Muscle layer of colon (tissue), 2 donors: ENCODE measurements around the gene ARHGAP24.

Experiments used
- H3K27ac ChIP-seq: one replicate; pipeline ENCODE4 v1.7.0; 2013; ENCODE audit warnings: low read depth, mild to moderate bottlenecking, low read length, moderate library complexity
- H3K27me3 ChIP-seq, 2 donors: one replicate each; pipeline ENCODE4 v1.7.0; 2013; ENCODE audit warnings: low read length in 2 of 2, mild to moderate bottlenecking in 2 of 2; ENCODE audit not compliant: insufficient read depth in 2 of 2, control insufficient read depth in 1 of 2
- H3K36me3 ChIP-seq: one replicate; pipeline ENCODE4 v1.7.0; 2013; ENCODE audit warnings: mild to moderate bottlenecking, low read length; ENCODE audit not compliant: insufficient read depth
- H3K4me1 ChIP-seq: one replicate; pipeline ENCODE4 v1.7.0; 2013; ENCODE audit warnings: mild to moderate bottlenecking, low read length; ENCODE audit not compliant: insufficient read depth
- H3K4me3 ChIP-seq, 2 donors: one replicate each; pipeline ENCODE4 v1.7.0; 2013; ENCODE audit warnings: low read length in 2 of 2, low read depth in 1 of 2, mild to moderate bottlenecking in 1 of 2, moderate library complexity in 1 of 2
- H3K9ac ChIP-seq: one replicate; pipeline ENCODE4 v1.7.0; 2013; ENCODE audit warnings: low read length
- H3K9me3 ChIP-seq: one replicate; pipeline ENCODE4 v1.7.0; 2013; ENCODE audit warnings: mild to moderate bottlenecking, low read length
- donor health status: abdominal sarcoma.
- donor health status: Adenocarcinoma of cecum.

ARHGAP24 gene

GRCh38 chr4:85598936-85599335 lies 124.0 kb downstream of the ARHGAP24 start:
- Histone ChIP-seq H3K4me1 (no peaks in the 10 kb centered on the region), H3K27ac (no peak overlapping the region), H3K36me3 (no peaks in the 10 kb centered on the region), H3K9me3 (no peaks in the 10 kb centered on the region), H3K4me3 (no peak overlapping the region), H3K9ac (no peak overlapping the region), H3K27me3 (no peaks in the 10 kb centered on the region)

GRCh38 chr4:85600501-85600900 lies 125.6 kb downstream of the ARHGAP24 start:
- no peaks in the 10 kb centered on the region for H3K36me3 ChIP-seq
- no peaks in the 10 kb centered on the region for H3K27me3 ChIP-seq
- H3K4me3 ChIP-seq = no peak overlapping the region
- H3K27ac ChIP-seq = no peak overlapping the region
- no peaks in the 10 kb centered on the region for H3K9me3 ChIP-seq
- H3K4me1 ChIP-seq = no peaks in the 10 kb centered on the region
- H3K9ac ChIP-seq = no peak overlapping the region

DNA sequence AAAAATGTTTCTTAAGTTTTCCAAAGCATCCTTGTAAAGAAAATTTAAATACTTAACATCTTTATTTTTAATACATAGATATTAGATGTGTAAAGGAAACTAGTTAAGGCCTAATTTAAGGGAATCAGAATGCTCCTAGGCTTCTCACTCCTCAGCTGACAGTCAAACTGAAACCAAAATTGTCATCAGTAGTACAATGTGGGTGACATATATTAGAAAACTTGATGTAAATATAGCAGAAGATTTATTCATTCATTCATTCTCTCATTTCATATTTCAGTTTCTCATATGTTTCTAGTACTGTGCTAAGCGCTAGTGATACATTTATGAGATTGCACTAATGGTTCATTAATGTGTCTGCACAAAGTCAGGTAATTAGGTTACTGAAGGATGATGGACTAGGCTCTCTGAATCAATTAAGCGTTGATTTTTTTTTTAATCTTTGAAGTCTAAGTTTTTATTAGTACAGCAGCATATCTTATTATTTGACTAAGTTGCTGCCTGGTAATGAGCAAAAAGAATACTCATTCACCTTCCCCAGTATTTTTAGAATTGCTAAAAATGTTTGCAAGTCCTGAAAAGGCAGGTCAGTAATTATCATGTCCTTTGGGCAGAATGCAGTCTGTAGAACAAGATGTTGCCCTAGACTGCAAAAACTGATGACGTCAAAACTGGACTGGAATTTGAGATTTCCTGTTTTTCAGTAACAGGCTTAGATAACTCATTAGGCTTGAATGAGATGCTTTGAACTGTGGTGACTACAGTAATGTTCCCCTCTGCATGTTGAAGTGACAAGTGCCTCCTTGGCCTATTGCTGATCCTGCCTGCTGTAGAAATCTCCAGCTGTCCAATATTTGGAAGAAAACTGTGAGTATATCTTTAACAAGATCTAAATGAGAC lies 128.7 kb downstream of the ARHGAP24 start:
- Histone ChIP-seq H3K36me3 (no peaks in the 10 kb centered on the region), H3K9ac (no peak overlapping the region), H3K27ac (no peak overlapping the region), H3K4me3 (no peak overlapping the region), H3K4me1 (no peaks in the 10 kb centered on the region), H3K9me3 (no peaks in the 10 kb centered on the region), H3K27me3 (no peaks in the 10 kb centered on the region)

- no peak overlapping the region for H3K9ac ChIP-seq
- no peak overlapping the region for H3K4me3 ChIP-seq
- H3K27ac ChIP-seq = no peak overlapping the region
- no peaks in the 10 kb centered on the region for H3K4me1 ChIP-seq
- no peaks in the 10 kb centered on the region for H3K36me3 ChIP-seq
- no peaks in the 10 kb centered on the region for H3K27me3 ChIP-seq
- H3K9me3 ChIP-seq = no peaks in the 10 kb centered on the region
These were observed 131.6 kb downstream of the ARHGAP24 start for GRCh38 chr4:85606505-85606904.

DNA sequence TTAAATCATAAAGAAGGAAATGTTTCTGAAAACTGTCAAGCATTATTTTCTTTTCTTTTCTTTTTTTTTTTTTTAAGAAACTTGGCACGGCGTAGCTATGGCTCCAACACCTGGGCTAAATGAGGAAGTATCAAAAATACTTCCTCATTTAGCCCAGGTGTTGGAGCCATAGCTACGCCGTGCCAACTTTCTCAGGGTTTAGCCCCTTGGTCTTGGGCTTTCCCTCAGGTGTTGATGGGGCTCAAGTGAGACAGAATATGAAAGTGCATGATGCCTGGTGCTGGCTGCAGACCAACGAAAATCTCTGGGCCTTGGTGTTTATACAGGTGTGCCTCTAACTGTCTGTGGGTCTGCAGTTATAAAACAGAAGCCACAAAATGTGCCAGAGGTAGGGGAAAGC lies 132.7 kb downstream of the ARHGAP24 start:
- no peak overlapping the region for H3K4me3 ChIP-seq
- no peaks in the 10 kb centered on the region for H3K4me1 ChIP-seq
- no peaks in the 10 kb centered on the region for H3K36me3 ChIP-seq
- no peaks in the 10 kb centered on the region for H3K9me3 ChIP-seq
- H3K27me3 ChIP-seq = no peaks in the 10 kb centered on the region
- no peak overlapping the region for H3K9ac ChIP-seq
- no peak overlapping the region for H3K27ac ChIP-seq

DNA sequence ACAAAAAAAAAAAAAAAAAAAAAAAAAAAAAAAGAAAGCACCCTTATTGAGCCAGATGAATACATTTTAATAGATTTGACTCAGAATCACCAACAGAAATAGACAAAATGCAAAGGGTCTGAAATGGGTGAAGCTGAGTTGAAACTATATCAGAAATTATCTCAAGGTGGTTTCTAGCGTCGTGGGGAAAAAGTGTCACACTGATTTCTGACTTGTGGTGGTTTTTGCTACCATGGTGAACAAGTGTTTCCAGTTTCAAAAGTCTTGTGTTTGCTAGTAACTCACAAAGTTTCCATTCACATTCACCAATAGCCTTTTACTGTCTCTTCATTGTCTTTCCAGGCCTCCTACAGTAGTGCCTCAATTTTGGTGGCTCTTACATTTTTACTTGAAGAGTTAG lies 135.5 kb downstream of the ARHGAP24 start:
- no peaks in the 10 kb centered on the region for H3K36me3 ChIP-seq
- no peaks in the 10 kb centered on the region for H3K27me3 ChIP-seq
- no peak overlapping the region for H3K9ac ChIP-seq
- H3K9me3 ChIP-seq = no peaks in the 10 kb centered on the region
- H3K27ac ChIP-seq = no peak overlapping the region
- no peak overlapping the region for H3K4me3 ChIP-seq
- no peaks in the 10 kb centered on the region for H3K4me1 ChIP-seq

GRCh38 chr4:85611661-85612060 lies 136.7 kb downstream of the ARHGAP24 start:
- no peaks in the 10 kb centered on the region for H3K9me3 ChIP-seq
- no peaks in the 10 kb centered on the region for H3K36me3 ChIP-seq
- no peaks in the 10 kb centered on the region for H3K27me3 ChIP-seq
- no peak overlapping the region for H3K27ac ChIP-seq
- H3K4me1 ChIP-seq = no peaks in the 10 kb centered on the region
- no peak overlapping the region for H3K9ac ChIP-seq
- no peak overlapping the region for H3K4me3 ChIP-seq

DNA sequence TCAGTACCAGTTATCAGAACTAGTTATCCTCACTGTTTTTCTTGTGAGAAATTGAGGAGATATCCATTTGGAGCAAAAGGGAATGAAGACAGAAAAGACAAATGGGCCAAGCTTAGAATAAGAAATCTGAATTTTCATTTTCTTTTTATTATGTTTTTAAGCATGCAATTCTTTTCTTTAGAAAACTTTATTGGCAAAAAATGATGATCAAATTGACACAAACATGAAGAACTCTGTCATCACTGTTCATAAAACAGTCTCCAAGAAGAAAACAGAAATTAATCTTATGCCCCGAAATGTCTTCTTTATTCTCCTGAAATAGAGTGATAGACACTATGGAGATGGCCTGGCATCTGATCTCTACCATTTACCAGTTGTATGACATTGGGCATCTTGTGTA lies 139.0 kb downstream of the ARHGAP24 start:
- H3K9ac ChIP-seq = no peak overlapping the region
- H3K4me3 ChIP-seq = no peak overlapping the region
- H3K36me3 ChIP-seq = no peaks in the 10 kb centered on the region
- no peak overlapping the region for H3K27ac ChIP-seq
- no peaks in the 10 kb centered on the region for H3K4me1 ChIP-seq
- no peaks in the 10 kb centered on the region for H3K9me3 ChIP-seq
- no peaks in the 10 kb centered on the region for H3K27me3 ChIP-seq

GRCh38 chr4:85615952-85616351 lies 141.0 kb downstream of the ARHGAP24 start:
- Histone ChIP-seq H3K36me3 (no peaks in the 10 kb centered on the region), H3K9me3 (no peaks in the 10 kb centered on the region), H3K4me3 (no peak overlapping the region), H3K4me1 (no peaks in the 10 kb centered on the region), H3K27me3 (no peaks in the 10 kb centered on the region), H3K9ac (no peak overlapping the region), H3K27ac (no peak overlapping the region)

DNA sequence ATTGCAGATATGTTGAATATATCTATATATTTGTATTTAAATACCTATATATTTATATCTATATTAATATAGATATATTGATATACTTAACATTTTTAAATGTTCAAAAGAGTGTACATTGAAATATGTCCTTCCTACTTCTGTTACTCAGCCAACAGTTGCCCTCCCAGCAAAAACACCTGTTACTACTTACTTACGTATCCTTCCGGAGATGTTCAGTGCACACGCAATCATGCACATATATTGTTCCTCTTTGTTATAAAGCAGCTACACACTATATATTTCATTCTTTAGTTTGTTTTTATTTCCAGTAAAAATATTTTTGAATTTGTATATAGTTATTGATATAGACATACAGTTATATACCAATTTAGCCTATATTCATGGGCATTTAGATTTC lies 142.3 kb downstream of the ARHGAP24 start:
- Histone ChIP-seq H3K27me3 (no peaks in the 10 kb centered on the region), H3K4me1 (no peaks in the 10 kb centered on the region), H3K9ac (no peak overlapping the region), H3K9me3 (no peaks in the 10 kb centered on the region), H3K27ac (no peak overlapping the region), H3K4me3 (no peak overlapping the region), H3K36me3 (no peaks in the 10 kb centered on the region)

DNA sequence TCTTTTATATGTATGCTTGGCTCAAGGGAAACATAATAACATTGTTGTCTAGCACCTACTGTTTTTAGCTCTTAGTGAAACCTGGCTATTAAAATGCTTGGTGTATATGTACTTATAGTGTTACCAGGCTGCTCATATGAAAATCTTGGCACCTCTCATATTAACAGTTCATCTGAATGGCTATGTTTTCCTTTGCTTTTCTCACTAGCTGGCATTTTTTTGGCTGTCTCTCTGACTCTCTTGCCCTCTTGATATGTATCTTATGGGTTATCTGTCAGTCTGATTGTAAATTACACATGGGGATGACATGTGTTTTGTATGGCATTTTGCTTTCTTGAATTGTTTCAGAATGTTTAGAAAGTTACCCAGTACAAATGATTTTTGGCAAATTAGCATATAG lies 158.0 kb downstream of the ARHGAP24 start:
- no peak overlapping the region for H3K27ac ChIP-seq
- H3K27me3 ChIP-seq = no peaks in the 10 kb centered on the region
- H3K4me3 ChIP-seq = no peak overlapping the region
- no peaks in the 10 kb centered on the region for H3K4me1 ChIP-seq
- no peak overlapping the region for H3K9ac ChIP-seq
- no peaks in the 10 kb centered on the region for H3K9me3 ChIP-seq
- no peaks in the 10 kb centered on the region for H3K36me3 ChIP-seq

GRCh38 chr4:85637778-85638177 lies 162.8 kb downstream of the ARHGAP24 start:
- no peaks in the 10 kb centered on the region for H3K9me3 ChIP-seq
- no peak overlapping the region for H3K9ac ChIP-seq
- no peaks in the 10 kb centered on the region for H3K36me3 ChIP-seq
- H3K27ac ChIP-seq = no peak overlapping the region
- H3K27me3 ChIP-seq = no peaks in the 10 kb centered on the region
- no peak overlapping the region for H3K4me3 ChIP-seq
- H3K4me1 ChIP-seq = no peaks in the 10 kb centered on the region
